ENCODE data around the gene BDKRB2.
"Not testable (repeated sequence)": the region's sequence is repeated elsewhere in the genome, so short reads cannot be mapped to it uniquely, and the experiment has no call there.

BDKRB2 gene

GRCh38 chr14:96221109-96221650 lies 16.5 kb downstream of the BDKRB2 start:
- in situ Hi-C loops (cut with MboI; ENCODE audit: low sequenced_read_pairs): no loop called here

GRCh38 chr14:96221841-96222240 lies 17.2 kb downstream of the BDKRB2 start:
- in situ Hi-C loops (cut with MboI; ENCODE audit: low sequenced_read_pairs): no loop called here

- in situ Hi-C loops (cut with MboI; ENCODE audit: low sequenced_read_pairs): no loop called here
These were observed 19.9 kb downstream of the BDKRB2 start for GRCh38 chr14:96224480-96225096.

GRCh38 chr14:96225213-96225612 lies 20.6 kb downstream of the BDKRB2 start:
- in situ Hi-C loops (cut with MboI; ENCODE audit: low sequenced_read_pairs): no loop called here

- in situ Hi-C loops (cut with MboI; ENCODE audit: low sequenced_read_pairs): no loop called here
These were observed 21.1 kb downstream of the BDKRB2 start for GRCh38 chr14:96225745-96226151.

GRCh38 chr14:96227428-96227827 lies 22.8 kb downstream of the BDKRB2 start:
- in situ Hi-C loops (cut with MboI; ENCODE audit: low sequenced_read_pairs): no loop called here

- in situ Hi-C loops (cut with MboI; ENCODE audit: low sequenced_read_pairs): no loop called here
These were observed 24.7 kb downstream of the BDKRB2 start for GRCh38 chr14:96229315-96229714.

- in situ Hi-C loops (cut with MboI; ENCODE audit: low sequenced_read_pairs): no loop called here
These were observed 26.4 kb downstream of the BDKRB2 start for GRCh38 chr14:96231056-96231455.

GRCh38 chr14:96231526-96232130 lies 27.0 kb downstream of the BDKRB2 start:
- in situ Hi-C loops (cut with MboI; ENCODE audit: low sequenced_read_pairs): no loop called here

GRCh38 chr14:96232506-96232905 lies 27.9 kb downstream of the BDKRB2 start:
- in situ Hi-C loops (cut with MboI; ENCODE audit: low sequenced_read_pairs): no loop called here

- in situ Hi-C loops (cut with MboI; ENCODE audit: low sequenced_read_pairs): no loop called here
These were observed 29.0 kb downstream of the BDKRB2 start for GRCh38 chr14:96233661-96234060.

GRCh38 chr14:96235426-96235825 lies 30.8 kb downstream of the BDKRB2 start:
- in situ Hi-C loops (cut with MboI; ENCODE audit: low sequenced_read_pairs): no loop called here

GRCh38 chr14:96237641-96238040 lies 33.0 kb downstream of the BDKRB2 start:
- in situ Hi-C loops (cut with MboI; ENCODE audit: low sequenced_read_pairs): no loop called here

GRCh38 chr14:96238676-96239265 lies 34.1 kb downstream of the BDKRB2 start:
- in situ Hi-C loops (cut with MboI; ENCODE audit: low sequenced_read_pairs): no loop called here

- in situ Hi-C loops (cut with MboI; ENCODE audit: low sequenced_read_pairs): no loop called here
These were observed 35.1 kb downstream of the BDKRB2 start for GRCh38 chr14:96239711-96240141.

- in situ Hi-C loops (cut with MboI; ENCODE audit: low sequenced_read_pairs): no loop called here
These were observed 36.0 kb downstream of the BDKRB2 start for GRCh38 chr14:96240641-96241040.

- in situ Hi-C loops (cut with MboI; ENCODE audit: low sequenced_read_pairs): no loop called here
These were observed 37.5 kb downstream of the BDKRB2 start for GRCh38 chr14:96242126-96242525.

- in situ Hi-C loops (cut with MboI; ENCODE audit: low sequenced_read_pairs): no loop called here
These were observed 39.1 kb downstream of the BDKRB2 start for GRCh38 chr14:96243785-96244184.

- in situ Hi-C loops (cut with MboI; ENCODE audit: low sequenced_read_pairs): not testable (repeated sequence)
These were observed 40.4 kb downstream of the BDKRB2 start for GRCh38 chr14:96245074-96245473.

GRCh38 chr14:96245710-96246538 lies 41.3 kb downstream of the BDKRB2 start:
- in situ Hi-C loops (cut with MboI; ENCODE audit: low sequenced_read_pairs): no loop called here

GRCh38 chr14:96246539-96246847 lies 41.9 kb downstream of the BDKRB2 start:
- in situ Hi-C loops (cut with MboI; ENCODE audit: low sequenced_read_pairs): no loop called here

Data from HL-60/S4 treated with phorbol 12-myristate 13-acetate at 8.2 ng/mL for 4 days and 3 days (cell line).